TTC549 (cell line): Measurements from ENCODE around the gene FRAT1.

Source experiments
- FAIRE-seq: peaks from 2 replicates; lab custom pipeline; 2012; peaks lifted over from hg19 to GRCh38; lab: Jason Lieb, UNC

FRAT1 gene

DNA sequence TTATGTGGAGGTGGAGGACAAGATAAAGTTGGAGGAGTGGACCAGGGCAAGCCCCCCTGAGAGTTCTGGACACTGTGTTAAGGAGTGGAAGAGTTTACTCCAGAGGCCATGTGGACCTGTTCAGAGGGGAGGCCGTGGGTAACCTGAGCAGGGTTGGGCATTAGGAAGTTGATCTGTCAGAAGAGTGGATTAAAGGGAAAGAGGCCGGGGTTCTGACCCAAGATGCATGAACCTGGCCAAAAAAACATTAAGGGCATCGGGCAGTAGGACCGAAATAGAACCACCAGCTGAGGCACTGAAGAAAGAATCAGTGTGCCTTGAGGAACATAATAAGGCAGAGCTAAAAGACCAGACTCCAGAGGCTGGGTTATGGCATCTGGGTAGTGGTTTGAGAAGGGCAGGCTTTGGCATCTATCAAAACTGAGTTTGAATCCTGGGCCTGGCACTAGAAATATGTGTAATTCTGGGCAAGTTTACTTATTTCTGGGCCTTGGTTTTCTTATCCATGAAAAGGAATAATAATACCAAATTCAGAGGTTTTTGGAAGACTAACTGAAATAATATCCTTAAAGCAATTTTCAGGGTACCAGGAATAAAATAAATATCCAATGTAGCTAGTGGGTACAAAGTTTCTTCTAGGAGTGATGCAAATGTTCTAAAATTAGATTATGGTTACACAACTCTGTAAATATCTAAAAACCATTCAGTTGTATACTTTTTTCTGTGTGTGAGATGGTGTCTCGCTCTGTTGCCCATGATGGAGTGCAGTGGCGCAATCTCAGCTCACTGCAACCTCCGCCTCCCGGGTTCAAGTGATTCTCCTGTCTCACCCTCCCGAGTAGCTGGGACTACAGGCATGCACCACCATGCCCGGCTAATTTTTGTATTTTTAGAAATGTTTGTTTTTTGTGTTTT lies 10.9 kb upstream of the FRAT1 start:
- no peak for FAIRE-seq

DNA sequence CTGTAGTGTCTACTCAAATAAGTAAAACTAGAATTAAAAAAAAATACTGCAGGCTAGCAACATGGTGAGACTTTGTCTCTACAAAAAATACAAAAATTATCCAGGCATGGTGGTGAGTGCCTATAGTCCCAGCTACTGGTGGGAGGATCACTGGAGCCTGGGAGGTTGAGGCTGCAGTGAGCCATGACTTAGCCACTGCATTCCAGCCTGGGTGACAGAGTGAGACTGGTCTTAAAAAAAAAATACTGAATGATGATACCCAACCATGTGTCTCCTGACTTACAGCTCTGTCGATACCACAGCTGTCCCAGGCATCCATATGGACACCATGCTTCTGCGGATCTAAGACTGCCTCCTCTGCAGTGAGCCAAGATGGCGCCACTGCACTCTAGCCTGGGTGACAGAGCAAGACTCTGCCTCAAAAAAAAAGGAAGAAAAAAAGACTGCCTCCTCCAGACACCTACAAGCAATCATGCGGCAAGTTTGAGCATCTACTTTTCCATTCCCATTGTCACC lies 7.9 kb upstream of the FRAT1 start:
- FAIRE-seq: no peak

DNA sequence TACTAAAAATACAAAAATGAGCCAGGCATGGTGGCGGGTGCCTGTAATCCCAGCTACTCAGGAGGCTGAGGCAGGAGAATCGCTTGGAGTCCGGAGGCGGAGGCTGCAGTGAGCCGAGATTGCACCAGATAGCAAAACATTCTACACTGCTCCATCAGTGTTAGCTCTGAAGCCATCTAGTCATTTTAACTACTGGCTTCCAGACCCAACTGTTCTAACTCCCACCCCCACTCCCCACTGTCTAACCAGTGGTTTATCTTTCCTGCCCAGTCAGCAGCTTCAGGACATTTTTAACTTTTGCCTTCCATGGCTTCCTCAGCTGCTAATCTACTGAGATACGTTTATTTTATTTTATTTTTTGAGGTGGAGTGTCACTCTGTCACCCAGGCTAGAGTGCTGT lies 6.2 kb upstream of the FRAT1 start:
- no peak for FAIRE-seq

DNA sequence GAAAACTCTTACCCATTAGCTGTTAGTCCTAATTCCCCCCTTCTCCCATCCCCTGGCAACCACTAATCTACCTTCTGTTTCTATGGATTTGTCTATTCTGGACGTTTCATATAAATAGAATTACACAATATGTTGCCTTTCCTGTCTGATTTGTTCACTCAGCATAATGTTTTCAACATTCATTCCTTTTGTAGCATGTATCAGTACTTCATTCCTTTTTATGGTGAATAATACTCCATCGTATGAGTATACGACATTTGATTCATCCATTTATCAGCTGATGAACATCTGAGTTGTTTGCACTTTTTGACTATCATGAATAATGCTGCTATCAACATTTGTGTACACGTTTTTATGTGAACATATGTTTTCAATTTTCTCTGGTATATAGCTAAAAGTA lies 4.4 kb upstream of the FRAT1 start:
- no peak for FAIRE-seq

DNA sequence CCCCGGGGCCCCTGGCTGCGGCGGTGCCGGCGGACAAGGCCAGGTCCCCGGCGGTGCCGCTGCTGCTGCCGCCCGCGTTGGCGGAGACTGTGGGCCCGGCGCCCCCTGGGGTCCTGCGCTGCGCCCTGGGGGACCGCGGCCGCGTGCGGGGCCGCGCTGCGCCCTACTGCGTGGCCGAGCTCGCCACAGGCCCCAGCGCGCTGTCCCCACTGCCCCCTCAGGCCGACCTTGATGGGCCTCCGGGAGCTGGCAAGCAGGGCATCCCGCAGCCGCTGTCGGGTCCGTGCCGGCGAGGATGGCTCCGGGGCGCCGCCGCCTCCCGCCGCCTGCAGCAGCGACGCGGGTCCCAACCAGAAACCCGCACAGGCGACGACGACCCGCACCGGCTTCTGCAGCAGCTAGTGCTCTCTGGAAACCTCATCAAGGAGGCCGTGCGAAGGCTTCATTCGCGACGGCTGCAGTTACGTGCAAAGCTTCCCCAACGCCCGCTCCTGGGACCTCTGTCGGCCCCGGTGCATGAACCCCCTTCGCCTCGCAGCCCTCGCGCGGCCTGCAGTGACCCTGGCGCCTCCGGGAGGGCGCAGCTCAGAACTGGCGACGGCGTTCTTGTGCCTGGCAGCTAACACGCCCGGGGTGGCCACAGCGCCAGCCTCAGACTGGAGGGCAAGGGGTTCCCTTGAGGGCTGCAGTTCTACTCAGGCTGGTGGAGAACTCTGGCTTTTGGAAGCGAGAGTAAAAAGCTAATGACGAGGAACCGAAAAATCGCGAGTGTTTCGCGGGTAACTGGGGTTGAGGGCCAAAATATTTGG lies 804 bp downstream of the FRAT1 start:
- no peak for FAIRE-seq

DNA sequence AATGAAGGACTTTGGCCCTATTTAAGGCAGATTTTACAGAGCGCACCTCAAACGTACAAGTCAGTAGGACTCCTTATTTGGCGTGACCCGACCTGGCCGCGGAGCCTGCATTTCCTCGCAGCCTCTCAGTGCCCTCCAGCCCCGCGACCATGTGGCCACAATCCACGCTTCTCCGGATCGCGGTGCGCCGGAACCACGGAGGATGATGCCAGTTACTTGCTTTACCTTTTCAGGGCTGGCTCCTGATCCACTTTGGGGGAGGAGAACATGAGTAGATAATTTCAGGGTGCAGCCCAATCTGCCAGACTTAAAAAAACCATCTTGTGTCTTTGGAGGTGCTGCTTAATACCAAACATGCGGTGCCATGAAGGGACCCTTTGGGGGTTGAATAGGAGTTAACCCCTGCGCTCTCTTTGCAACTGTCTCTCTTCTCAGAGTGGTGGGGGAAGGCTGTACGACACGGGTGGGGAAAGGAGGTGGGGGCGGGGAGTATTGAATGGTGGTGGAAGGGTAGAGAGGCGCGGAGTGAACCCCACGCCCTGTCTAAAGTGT lies 1.5 kb downstream of the FRAT1 start:
- FAIRE-seq: no peak

DNA sequence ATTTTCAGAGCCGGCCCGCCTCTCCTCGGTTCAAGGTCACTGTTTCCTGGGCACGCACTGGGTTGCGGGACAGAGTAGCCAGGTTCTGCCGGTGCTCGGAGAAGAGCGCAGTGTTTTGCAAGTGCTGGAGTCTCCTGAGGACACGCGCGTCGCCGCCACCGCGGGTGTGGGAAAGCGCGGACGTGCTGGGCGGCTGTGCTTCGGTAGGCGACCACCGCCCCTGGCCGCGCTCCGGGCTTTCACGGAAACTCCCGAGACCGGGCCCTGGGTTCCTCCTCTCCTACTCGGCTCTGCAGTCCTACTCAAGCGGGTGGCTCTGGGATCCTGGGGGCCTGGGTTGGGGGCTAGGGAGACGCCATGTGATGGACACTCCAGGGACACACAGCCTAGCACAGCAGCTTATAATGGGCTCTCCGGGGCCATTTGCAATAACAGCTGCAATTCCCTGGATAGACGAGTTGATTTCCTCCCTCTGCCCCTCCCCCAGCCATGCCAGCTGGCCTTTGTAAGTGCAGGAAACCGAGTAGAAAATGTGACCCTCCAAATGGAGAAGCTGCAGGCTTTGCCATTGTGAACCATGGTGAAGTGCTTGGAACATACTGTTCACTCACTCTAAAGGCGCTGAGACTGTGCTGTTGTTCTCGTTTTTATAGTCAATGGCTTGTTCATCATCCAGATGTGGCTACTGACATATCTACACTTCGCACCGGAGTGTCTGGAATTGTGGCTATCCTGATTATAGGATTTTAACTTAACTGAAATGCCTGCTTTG lies 2.1 kb downstream of the FRAT1 start:
- no peak for FAIRE-seq

DNA sequence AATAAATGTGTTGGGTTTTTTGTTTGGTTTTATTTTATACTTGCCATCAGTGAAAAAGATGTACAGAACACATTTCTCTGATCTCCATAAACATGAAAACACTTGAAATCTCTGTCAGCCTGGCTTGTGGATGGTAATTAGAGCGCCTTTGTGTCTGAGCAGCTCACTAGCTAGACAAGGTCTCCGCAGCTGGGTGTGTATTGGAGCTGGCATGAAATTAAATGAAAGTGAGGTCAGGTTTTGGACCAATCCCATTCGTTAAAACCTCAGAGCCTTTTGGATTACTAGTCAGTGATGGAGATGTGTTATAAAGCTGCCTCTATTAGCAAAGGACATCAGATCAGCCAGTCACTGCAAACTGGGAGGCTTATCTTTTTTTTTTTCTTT lies 2.7 kb downstream of the FRAT1 start:
- FAIRE-seq: no peak

DNA sequence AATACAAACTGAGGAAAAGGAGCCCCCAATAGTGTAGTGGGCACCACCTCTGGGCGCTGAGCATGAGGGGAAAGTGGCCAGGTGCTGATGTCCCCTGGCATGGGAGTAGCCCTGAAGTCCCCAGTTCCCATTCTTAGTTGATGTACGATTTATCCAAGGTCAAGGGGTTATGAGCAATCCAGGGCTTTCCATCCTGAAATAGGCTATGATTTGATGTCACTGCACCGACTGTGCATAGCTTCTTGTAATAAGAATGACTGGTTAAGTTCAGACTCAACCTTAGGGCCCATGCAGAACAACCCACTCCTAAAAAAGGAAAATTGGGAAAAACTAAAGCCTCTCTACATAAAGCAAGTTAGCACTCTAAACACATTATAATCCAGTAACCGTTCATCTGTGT lies 4.4 kb downstream of the FRAT1 start:
- no peak for FAIRE-seq

DNA sequence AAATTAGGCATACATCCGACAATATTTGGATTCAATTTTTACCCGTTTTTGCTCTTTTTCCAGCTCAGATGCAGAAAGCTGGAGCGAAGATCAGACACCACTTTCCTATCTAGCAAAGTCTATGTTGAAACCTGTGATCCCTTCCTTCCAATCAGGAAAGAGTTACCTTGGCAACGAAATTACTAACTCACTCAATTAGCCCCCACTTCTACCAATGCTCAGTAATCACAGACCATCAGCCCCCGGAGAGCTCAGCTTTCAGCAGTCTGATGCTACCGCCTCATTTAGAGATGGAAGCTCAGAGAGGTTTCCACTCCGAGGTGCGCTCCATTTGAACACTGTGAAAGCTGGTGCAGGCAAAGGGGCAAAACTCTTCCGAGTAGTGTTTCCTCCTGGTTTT lies 6.7 kb downstream of the FRAT1 start:
- FAIRE-seq: no peak

DNA sequence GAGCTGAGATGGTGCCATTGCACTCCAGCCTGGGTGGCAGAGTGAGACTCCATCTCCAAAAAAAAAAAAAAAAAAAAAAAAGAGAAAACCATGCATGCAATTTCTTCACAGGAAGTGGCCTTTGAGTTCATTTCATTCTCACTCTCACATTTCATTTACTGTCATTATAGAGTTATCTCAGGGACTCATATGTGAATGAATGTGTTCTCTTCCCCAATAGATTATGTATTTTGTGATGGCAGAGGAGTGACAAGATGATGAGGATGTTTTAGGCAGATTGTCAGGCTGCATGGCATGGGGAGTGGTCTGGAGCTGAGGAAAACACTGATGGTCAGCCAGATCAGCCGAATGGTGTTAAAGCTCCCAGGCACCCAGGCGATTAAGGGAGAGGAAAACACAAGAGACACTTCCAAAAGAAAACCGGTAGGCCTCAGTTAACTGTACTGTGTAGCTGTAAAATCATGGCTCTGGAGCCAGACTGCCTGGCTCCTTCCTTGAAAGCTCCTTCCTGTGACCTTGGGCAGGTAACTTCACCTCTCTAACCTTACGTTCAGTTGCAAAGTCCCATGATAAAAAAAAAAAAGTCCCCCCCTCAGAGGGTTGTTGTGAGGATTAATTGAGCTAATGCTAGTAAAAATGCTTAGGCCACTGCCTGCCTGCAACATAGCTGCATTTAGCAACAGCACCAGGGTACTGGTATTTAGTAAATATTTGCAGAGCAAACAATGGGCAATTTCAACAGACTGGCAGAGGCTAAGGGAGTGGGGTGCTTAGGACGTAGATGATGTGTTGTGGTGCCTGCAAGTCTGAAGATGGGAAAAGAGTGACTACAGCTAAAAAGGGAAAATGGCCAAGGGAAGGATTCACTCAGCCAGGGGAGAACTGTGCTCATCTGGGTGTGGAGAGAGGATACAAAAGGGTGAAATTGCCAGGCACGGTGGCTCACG lies 8.6 kb downstream of the FRAT1 start:
- no peak for FAIRE-seq

DNA sequence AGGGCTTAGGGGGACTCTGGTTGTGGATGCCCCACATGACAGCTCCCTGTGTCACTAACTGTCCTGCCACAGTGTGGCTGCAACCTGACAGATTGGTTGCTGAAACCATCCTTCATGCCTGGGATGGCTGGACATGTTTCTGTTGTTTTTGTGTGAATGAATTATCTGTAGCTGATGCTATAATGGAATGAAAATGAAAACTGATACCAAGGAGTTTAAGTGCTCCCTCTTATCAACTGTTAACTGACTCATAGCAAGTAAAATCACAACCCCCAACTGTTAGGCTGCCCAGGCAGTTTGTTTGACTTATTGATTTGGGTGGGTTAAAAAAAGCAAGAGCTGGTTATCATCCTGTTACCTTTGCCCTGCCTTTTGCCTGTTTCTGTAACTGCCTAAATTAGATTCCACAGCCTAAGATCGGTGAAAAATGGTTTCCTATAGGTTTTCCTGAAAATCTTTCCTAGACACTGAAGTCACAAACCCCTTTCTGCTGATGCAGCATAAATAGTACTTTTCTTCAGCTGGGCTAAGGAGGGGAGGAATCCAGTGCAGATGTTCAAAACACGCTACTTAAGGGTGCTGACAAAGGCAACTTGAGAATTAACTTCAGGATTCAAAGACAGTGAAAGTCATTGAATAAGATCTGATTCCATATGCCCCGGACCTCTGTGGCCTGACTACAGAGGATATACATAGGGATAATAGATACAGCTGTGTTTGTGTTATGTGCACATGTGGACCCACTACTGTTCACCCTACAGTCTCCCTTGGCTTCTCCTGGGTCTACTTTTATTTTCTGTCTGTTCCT lies 9.8 kb downstream of the FRAT1 start:
- FAIRE-seq: no peak

DNA sequence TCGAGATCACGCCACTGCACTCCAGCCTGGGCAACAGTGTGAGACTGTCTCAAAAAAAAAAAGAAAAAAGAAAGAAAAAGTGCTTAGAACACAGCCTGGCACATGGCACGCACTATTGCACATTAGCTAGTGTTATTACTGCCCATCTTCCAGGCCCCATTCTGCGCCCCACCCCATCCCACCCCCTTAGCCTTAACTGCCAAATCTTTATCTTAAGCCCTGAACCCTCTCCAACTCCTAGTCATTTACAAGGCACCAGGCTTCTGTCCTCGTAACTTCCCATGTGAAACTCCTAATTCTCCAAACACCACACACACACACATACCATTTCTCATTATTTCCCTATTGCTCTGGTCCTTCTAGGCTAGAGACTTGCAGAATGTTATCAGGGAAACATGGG lies 10.7 kb downstream of the FRAT1 start:
- FAIRE-seq: no peak

DNA sequence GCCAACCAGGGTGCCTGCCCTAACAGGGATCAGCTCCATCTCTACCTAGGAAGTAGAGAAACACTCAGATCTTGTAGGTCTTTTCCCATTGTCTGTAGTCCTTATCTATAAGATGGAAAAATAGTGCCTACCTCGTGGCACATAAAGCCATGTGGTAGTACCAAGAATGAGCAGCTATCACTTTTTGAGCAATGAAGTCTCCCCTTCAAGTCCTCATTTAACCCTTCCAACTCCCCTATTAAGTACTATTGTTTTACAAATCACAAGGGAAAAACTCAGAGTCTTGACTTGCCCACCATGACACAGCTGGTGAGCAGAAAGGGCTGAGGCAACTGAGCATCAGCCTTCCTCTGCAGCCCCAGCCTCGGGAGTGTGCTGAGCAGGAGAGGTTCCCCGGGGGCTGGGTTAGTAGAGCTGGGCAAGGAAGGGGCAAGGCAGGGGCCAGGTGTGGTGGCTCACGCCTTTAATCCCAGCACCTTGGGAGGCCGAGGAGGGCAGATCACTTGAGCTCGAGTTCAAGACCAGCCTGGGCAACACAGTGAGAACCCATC lies 12.2 kb downstream of the FRAT1 start:
- FAIRE-seq: no peak

DNA sequence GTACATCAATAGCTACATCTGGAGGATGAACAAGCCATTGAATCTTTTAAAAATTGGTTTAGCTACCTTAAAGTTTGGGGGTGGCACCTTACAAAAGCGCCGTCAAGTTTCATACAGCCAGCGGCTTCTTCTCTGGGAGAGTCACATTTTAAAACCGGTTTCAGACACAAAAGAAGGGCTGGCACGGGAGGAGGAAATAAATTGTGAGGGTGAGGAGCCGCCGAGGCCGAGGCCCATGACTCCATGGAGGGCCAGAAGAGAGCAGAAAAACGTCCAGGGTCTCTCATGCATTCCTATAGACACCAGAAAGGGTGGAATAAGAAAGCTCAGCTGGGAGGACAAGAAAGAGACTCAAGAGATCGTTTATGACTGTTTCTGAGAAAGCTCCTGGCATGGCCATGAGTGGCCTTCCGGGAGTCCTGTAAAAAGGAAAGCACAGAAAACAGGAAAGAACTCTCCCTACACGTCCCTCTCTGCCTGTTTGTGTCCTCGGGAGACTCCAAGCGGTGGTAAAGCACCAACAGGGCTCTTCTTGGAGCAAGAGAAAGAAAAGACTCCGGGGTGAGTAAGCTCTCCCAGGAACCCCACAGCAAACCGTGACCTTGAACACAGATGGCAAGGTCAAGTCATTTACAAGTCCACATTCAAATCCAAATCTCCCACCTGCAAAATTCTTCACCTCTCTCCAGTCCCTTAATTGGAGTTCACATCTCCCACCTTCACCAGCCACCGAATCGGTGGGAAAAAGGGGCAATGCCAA lies 13.7 kb downstream of the FRAT1 start:
- FAIRE-seq: no peak

DNA sequence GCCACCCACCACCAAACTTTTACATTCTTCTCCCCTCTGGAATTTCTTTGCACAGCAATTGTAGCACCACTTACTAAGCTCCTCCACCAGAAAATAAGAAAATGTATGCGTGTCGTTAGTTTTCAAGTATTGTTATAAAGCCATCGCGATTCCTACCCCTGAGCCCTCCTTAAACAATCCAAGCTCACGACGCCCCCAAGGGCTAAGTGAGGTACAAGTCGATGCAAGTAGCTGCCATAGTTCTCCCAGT lies 14.2 kb downstream of the FRAT1 start:
- no peak for FAIRE-seq

DNA sequence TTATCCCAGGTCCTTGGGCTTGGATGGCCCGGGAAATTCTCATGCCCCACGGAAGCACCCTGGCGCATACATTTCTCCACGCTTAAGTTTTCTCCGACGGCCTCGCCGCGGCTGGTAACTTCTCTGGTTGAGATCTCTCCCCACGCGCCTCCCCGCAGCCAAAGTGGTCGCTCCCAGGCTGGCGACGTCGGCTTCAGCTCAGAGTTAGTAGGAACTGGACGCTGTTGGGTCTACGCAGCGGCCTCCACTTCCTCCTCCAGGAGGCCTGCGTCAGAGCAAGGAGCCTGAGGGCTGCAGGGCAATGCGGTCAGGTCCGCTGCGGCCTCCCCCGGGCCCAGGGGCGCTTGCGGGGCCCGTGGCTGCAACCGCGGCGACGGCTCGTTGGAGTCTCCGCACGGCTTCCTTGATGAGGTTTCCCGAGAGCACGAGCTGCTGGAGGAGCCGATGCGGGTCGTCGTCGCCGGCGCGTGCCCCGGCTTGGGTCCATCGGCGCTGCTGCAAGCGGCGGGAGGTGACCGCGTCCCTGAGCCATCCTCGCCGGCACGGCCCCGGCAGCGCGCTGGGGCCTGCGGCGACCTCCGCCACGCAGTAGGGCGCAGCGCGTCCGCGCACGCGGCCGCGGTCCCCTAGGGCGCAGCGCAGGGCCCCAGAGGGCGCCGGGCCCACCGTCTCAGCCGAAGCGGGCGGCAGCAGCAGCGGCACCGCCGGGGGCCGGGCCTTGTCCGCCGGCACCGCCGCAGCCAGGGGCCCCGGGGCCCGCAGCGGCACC lies 14.7 kb downstream of the FRAT1 start:
- FAIRE-seq: no peak

DNA sequence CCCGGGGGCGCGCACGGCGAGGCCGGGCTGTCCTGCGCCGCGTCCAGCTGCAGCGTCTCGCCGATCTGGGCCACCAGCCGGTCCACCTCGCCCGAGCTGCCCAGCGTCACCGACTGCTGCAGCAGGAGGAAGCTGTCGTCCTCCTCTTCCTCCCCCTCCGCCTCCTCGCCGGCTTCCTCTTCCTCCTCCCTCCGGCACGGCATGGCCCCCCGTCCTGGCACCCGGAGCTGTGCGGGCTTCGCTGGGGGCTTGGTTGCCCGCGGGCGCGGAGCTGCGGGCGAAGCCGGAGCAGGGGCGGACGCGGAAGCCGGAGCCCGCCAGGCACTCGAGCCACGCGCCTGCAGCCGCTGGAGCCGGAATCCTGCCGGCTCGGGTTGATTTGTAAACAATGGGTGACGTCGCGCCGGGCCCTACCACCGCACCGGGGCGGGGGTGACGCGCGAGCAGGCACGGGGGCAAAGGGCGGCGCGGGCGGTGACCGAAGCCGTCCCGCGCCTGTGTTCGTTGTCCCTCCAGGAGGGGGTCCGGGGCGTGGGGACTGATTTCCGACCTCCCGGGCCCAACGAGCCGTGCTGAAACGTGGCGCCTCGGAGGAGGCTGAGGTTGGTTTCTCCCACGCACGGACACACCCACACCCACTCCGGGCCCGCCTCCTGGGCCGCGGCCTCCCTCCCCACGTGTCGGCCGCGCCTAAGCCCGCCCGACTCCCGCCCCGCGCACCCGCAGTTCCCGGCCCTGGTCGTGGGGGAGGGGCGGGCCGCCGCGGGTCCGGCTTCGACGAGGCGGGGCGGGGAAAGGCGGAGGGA lies 15.5 kb downstream of the FRAT1 start, which contains the start of gene FRAT2:
TSS of gene FRAT2 (minus strand) at position 360 of the 806 bp plus-strand sequence. CDS start at position 203, 157 bp downstream.
- FAIRE-seq: no peak
